Subcutaneous adipose tissue (tissue), 4 donors: ENCODE data around the gene MAST4. TPM values are rescaled to one million over a fixed set of nuclear protein-coding genes. Genes with fewer than 3 reads are reported as not detected.

ENCODE experiments used
- total RNA-seq, 4 donors: library from RNA; depleted of rRNA; stranded (reverse); fragments of >200 nt; gene quantifications; one replicate each; pipeline ENCODE4 v1.1.0, GENCODE V29; 2016
- TF ChIP-seq, protein P1 (sequence below): fragments of 450-650 bp; IDR thresholded peaks from one replicate; pipeline ENCODE4 v1.5.1; 2016; ENCODE audit warnings: low read depth, mild to moderate bottlenecking, control low read depth, antibody characterized with exemption, moderate library complexity

The MAST4 gene
- total RNA-seq, 4 donors from 2014 or later, result 35.2 to 60.7 (median 52.9) TPM

DNA sequence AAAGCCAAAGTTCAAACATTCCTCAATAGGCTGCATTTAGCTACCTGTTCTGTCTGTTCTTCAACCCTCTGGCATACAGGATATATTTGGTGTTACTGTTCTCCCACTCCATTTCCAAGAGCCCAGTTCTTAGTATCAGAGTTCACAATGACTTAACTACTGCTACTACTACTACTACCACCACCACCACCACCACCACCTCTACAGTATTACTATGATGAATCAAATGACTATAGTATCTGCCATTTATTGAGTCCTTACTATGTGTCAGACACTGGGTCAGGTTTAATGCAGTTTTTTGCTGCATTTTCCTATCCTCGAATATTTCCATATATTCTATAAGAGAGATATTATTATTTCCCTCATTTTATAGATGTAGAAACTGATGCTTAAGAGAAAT, 601.3 kb downstream of the MAST4 start:
- TF ChIP-seq, protein P1, sequence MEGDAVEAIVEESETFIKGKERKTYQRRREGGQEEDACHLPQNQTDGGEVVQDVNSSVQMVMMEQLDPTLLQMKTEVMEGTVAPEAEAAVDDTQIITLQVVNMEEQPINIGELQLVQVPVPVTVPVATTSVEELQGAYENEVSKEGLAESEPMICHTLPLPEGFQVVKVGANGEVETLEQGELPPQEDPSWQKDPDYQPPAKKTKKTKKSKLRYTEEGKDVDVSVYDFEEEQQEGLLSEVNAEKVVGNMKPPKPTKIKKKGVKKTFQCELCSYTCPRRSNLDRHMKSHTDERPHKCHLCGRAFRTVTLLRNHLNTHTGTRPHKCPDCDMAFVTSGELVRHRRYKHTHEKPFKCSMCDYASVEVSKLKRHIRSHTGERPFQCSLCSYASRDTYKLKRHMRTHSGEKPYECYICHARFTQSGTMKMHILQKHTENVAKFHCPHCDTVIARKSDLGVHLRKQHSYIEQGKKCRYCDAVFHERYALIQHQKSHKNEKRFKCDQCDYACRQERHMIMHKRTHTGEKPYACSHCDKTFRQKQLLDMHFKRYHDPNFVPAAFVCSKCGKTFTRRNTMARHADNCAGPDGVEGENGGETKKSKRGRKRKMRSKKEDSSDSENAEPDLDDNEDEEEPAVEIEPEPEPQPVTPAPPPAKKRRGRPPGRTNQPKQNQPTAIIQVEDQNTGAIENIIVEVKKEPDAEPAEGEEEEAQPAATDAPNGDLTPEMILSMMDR, result no peak

GRCh38 chr5:67198917-67199316, 602.7 kb downstream of the MAST4 start:
- TF ChIP-seq, protein P1, result no peak

- TF ChIP-seq, protein P1, result no peak
Observed at GRCh38 chr5:67199859-67200258, 603.7 kb downstream of the MAST4 start.

- TF ChIP-seq, protein P1, result no peak
Observed at GRCh38 chr5:67200809-67201562, 604.8 kb downstream of the MAST4 start.

- TF ChIP-seq, protein P1, result no peak
Observed at GRCh38 chr5:67201897-67202549, 605.8 kb downstream of the MAST4 start.

- TF ChIP-seq, protein P1, result no peak
Observed at GRCh38 chr5:67202828-67203227, 606.6 kb downstream of the MAST4 start.

- TF ChIP-seq, protein P1, result no peak
Observed at GRCh38 chr5:67203701-67204074, 607.5 kb downstream of the MAST4 start.
